K562 (cell line): ENCODE data around the gene C1R. TPM values are rescaled to one million over a fixed set of nuclear protein-coding genes. Genes with fewer than 3 reads are reported as not detected.
A peak's percentile ranks its signal among the peaks of the same experiment; 100 is the strongest.

Experiments used
- ATAC-seq: fragments of 200-7000 bp; cut with Tn5 transposase; 3 replicates; pipeline ENCODE4 v1.9.1; 2020; ENCODE audit warnings: moderate library complexity
- BruUV-seq: library from RNA; stranded (reverse); fragments of 400-500 nt; replicated peaks from 2 replicates; lab custom pipeline; 2021; lab: Mats Ljungman, UMichigan
- CTCF ChIA-PET: fragments of 300-600 bp; formaldehyde crosslinking; extraction: SDS; loops from one replicate; lab custom pipeline; 2021; ENCODE audit warnings: low intra/inter-chr PET ratio; lab: Yijun Ruan, JAX
- POLR2A ChIA-PET: fragments of 300-600, 350-650 bp; sonication (Branson Sonifier 250); formaldehyde crosslinking; extraction: SDS; loops from one replicate; lab custom pipeline; 2021; ENCODE audit warnings: antibody characterized with exemption, inconsistent platforms; lab: Yijun Ruan, JAX
- DNase-seq, 4 experiments: peaks; one replicate each; pipeline versions ENCODE4 v3.0.0 to v3.0.0-alpha.2; 2011 to 2018; ENCODE audit warnings: low spot score in 3 of 4, mixed read lengths in 3 of 4; ENCODE audit errors: extremely low read depth in 1 of 4
- FAIRE-seq: peaks from 2 replicates; lab custom pipeline; 2011; peaks lifted over from hg19 to GRCh38; lab: Jason Lieb, UNC
- H2AFZ ChIP-seq: 2 replicates; pipeline ENCODE4 v1.6.0; 2011; ENCODE audit warnings: low read depth, low read length, control low read depth, inconsistent platforms
- H3K27ac ChIP-seq: fragments of 200-600 bp; 3 replicates; pipeline ENCODE4 v1.8.0; 2011; ENCODE audit warnings: low read depth, mild to moderate bottlenecking, control low read depth, inconsistent platforms, low read length, moderate library complexity, mixed read lengths; ENCODE audit errors: extremely low read depth
- H3K27me3 ChIP-seq, 2 experiments: fragments of 300-600 bp in 1 of 2; 2 replicates in 1 of 2; 3 replicates in 1 of 2; pipeline versions ENCODE4 v1.6.0 to v1.8.0; 2011; ENCODE audit warnings: inconsistent platforms in 2 of 2, low read length in 2 of 2, mild to moderate bottlenecking in 1 of 2, mixed read lengths in 1 of 2, moderate library complexity in 1 of 2; ENCODE audit not compliant: control insufficient read depth in 2 of 2, insufficient read depth in 2 of 2
- H3K36me3 ChIP-seq: fragments of 300-600 bp; 3 replicates; pipeline ENCODE4 v1.8.0; 2011; ENCODE audit warnings: mild to moderate bottlenecking, low read length, inconsistent platforms; ENCODE audit not compliant: control insufficient read depth, insufficient read depth
- H3K4me1 ChIP-seq, 2 experiments: fragments of 200-600 bp in 1 of 2; replicated peaks in 1 of 2; 2 replicates in 1 of 2; 3 replicates in 1 of 2; pipeline versions ENCODE4 v1.5.1 to v1.8.0; 2011; ENCODE audit warnings: inconsistent platforms in 2 of 2, low read length in 2 of 2, mild to moderate bottlenecking in 1 of 2, mixed read lengths in 1 of 2, moderate library complexity in 1 of 2; ENCODE audit not compliant: control insufficient read depth in 2 of 2, insufficient read depth in 2 of 2
- H3K4me2 ChIP-seq: 2 replicates; pipeline ENCODE4 v1.6.1; 2011; ENCODE audit warnings: low read length, control low read depth, inconsistent platforms, mixed read lengths; ENCODE audit not compliant: insufficient read depth
- H3K4me3 ChIP-seq: fragments of 200-600 bp; sonication (generic), shearing (Covaris generic); 2 replicates; pipeline ENCODE4 v1.5.1; 2016; ENCODE audit warnings: control low read depth, inconsistent platforms
- H3K79me2 ChIP-seq: fragments of 200-600 bp; 3 replicates; pipeline ENCODE4 v1.8.0; 2011; ENCODE audit warnings: low read length, inconsistent platforms; ENCODE audit not compliant: control insufficient read depth, insufficient read depth
- H3K9ac ChIP-seq, 2 experiments: 2 replicates each; pipeline versions ENCODE4 v1.6.0 to v1.6.1; 2011; ENCODE audit warnings: low read depth in 2 of 2, low read length in 2 of 2, control low read depth in 1 of 2, inconsistent platforms in 1 of 2, mild to moderate bottlenecking in 1 of 2, mixed read lengths in 1 of 2; ENCODE audit not compliant: insufficient read depth in 1 of 2
- H3K9me1 ChIP-seq: one replicate; pipeline ENCODE4 v1.6.0; 2011; ENCODE audit warnings: inconsistent platforms, mild to moderate bottlenecking, low read length, moderate library complexity; ENCODE audit not compliant: control insufficient read depth, insufficient read depth
- H3K9me3 ChIP-seq: replicated peaks from 2 replicates; pipeline ENCODE4 v1.5.1; 2011; ENCODE audit warnings: low read depth, low read length, inconsistent platforms; ENCODE audit not compliant: control insufficient read depth, insufficient read depth
- H4K20me1 ChIP-seq: replicated peaks from 2 replicates; pipeline ENCODE4 v1.6.1; 2011; ENCODE audit warnings: low read length, inconsistent platforms, mixed read lengths; ENCODE audit not compliant: control insufficient read depth, insufficient read depth
- ATF3 ChIP-seq, 2 experiments: fragments of 450-650 bp in 1 of 2; sonication (generic) in 1 of 2; formaldehyde crosslinking in 1 of 2; IDR thresholded peaks in 1 of 2; conservative IDR thresholded peaks in 1 of 2; 2 replicates each; pipeline versions ENCODE4 v1.6.1 to v1.8.1; 2016 to 2023; ENCODE audit warnings: mild to moderate bottlenecking in 2 of 2, moderate library complexity in 2 of 2, inconsistent platforms in 1 of 2, missing genetic modification reagents in 1 of 2
- BCL6 ChIP-seq: fragments of 250-450 bp; sonication (Bioruptor Pico); IDR thresholded peaks from 2 replicates; pipeline ENCODE4 v1.4.0; 2020
- BRF1 ChIP-seq: IDR thresholded peaks from 3 replicates; pipeline ENCODE4 v1.6.1; 2011; ENCODE audit warnings: borderline replicate concordance, mild to moderate bottlenecking; ENCODE audit not compliant: insufficient read length; ENCODE audit errors: extremely low read depth
- CTCFL ChIP-seq: IDR thresholded peaks from 2 replicates; pipeline ENCODE4 v1.6.1; 2011; ENCODE audit warnings: borderline replicate concordance, low read depth, mild to moderate bottlenecking, moderate library complexity, low read length; ENCODE audit not compliant: insufficient read depth, poor library complexity, severe bottlenecking
- FIP1L1 ChIP-seq: fragments of 200-400 bp; formaldehyde crosslinking; IDR thresholded peaks from 2 replicates; pipeline ENCODE4 v1.6.1; 2018; ENCODE audit warnings: mild to moderate bottlenecking, low read depth, low read length; ENCODE audit not compliant: poor library complexity, severe bottlenecking
- GTF2A2 ChIP-seq: IDR thresholded peaks from 2 replicates; pipeline ENCODE4 v1.6.1; 2016; ENCODE audit warnings: mild to moderate bottlenecking, missing genetic modification characterization, missing compliant biosample characterization
- L3MBTL2 ChIP-seq: fragments of 450-650 bp; IDR thresholded peaks from 2 replicates; pipeline ENCODE4 v1.6.1; 2016; ENCODE audit warnings: mild to moderate bottlenecking, moderate library complexity
- NRF1 ChIP-seq, 2 experiments: fragments of 450-650 bp; IDR thresholded peaks in 1 of 2; conservative IDR thresholded peaks in 1 of 2; 2 replicates each; pipeline ENCODE4 v1.6.1; 2014; ENCODE audit warnings: mild to moderate bottlenecking in 2 of 2
- RBBP5 ChIP-seq: fragments of 200-600 bp; sonication (generic); IDR thresholded peaks from 2 replicates; pipeline ENCODE4 v1.6.1; 2012; ENCODE audit warnings: borderline replicate concordance, mild to moderate bottlenecking, low read length, control low read depth, inconsistent platforms; ENCODE audit not compliant: insufficient read depth, poor library complexity, severe bottlenecking
- SAFB ChIP-seq: fragments of 200-400 bp; formaldehyde crosslinking; IDR thresholded peaks from 2 replicates; pipeline ENCODE4 v1.6.1; 2017; ENCODE audit warnings: low read depth, low read length, borderline replicate concordance
- TBP ChIP-seq: optimal IDR thresholded peaks from 2 replicates; pipeline ENCODE3; 2011; ENCODE audit warnings: low read depth, low read length, improper control_type of control experiment
- USF1 ChIP-seq: sonication (generic); formaldehyde crosslinking; IDR thresholded peaks from 2 replicates; pipeline ENCODE4 v1.9.0; 2022; ENCODE audit warnings: mild to moderate bottlenecking, missing genetic modification reagents
- ZBTB1 ChIP-seq: sonication (generic); formaldehyde crosslinking; IDR thresholded peaks from 2 replicates; pipeline ENCODE4 v1.8.1; 2023; ENCODE audit warnings: missing genetic modification reagents, low read depth, mild to moderate bottlenecking, borderline replicate concordance
- ZNF165 ChIP-seq: fragments of 250-450 bp; sonication (Bioruptor Pico); IDR thresholded peaks from 2 replicates; pipeline ENCODE4 v1.4.0; 2020; ENCODE audit warnings: borderline replicate concordance
- WGBS: fragments of 100-300 bp; shearing (Covaris generic); methylation state at CpG from one replicate; pipeline ENCODE4 v1.1.6; 2016; ENCODE audit warnings: low coverage, mixed read lengths; ENCODE audit not compliant: insufficient coverage; ENCODE audit errors: missing lambda C conversion rate; 5-methylcytosine and 5-hydroxymethylcytosine counted together
- in situ Hi-C: fragments of 300-500 bp; cut with MboI; formaldehyde crosslinking; loops from 4 replicates; pipeline ENCODE4 v1.15.0; 2018; ENCODE audit warnings: inconsistent platforms, mixed read lengths
- intact Hi-C: fragments of 100-400 bp; cut with micrococcal nuclease; formaldehyde crosslinking; loops from 2 replicates; pipeline ENCODE4 v1.14.2; 2022
- polyA plus RNA-seq, 8 experiments: library from polyadenylated mRNA; depleted of rRNA in 4 of 8; stranded (reverse) in 5 of 8; unstranded in 3 of 8; fragments of >200 nt; fragmentation: Nextera tagmentation in 2 of 8; fragmentation: Illumina TruSeq in 1 of 8; extraction: Ambion mirVana in 2 of 8; extraction: Trizol in 1 of 8; gene quantifications; 2 replicates each; pipeline versions ENCODE4 v1.2.1 to v1.2.3, GENCODE V29; 2011 to 2014; ENCODE audit warnings: inconsistent platforms in 1 of 8, missing spikeins in 1 of 8
- total RNA-seq, 7 experiments: library from RNA; depleted of rRNA in 6 of 7; stranded (reverse); fragments of >200 nt in 6 of 7; fragmentation: Illumina TruSeq in 2 of 7; extraction: Trizol in 2 of 7; gene quantifications; 2 replicates each; pipeline versions ENCODE4 v1.2.1 to v1.2.3, GENCODE V29; 2011 to 2021; ENCODE audit warnings: low replicate concordance in 1 of 7

C1R gene
- total and polyA plus RNA-seq, 9 of the 15 experiments (the other 6 are each of a cell fraction or from before 2014, with no cell fraction given), result 0.07 to 1.0 (median 0.33) TPM; not detected in 1

GRCh38 chr12:7129872-7130691 is 37.8 kb upstream of the C1R start, which contains the start of gene CLSTN3 (continued):
- peak; percentile 98 for TF ChIP-seq ATF3 (IDR thresholded peaks at IDR 0.05)
- TF ChIP-seq ATF3 (CRISPR knock-in tag; conservative IDR thresholded peaks at IDR 0.05), result no peak

- H3K79me2 ChIP-seq, result peaks cover 35% of the 10 kb centered on the region
- CTCF ChIA-PET, result no interaction called here
- H3K4me1 ChIP-seq, result peaks cover 39 to 60% of the 10 kb centered on the region in 2 experiments
- H3K4me2 ChIP-seq, result peak overlapping the region; percentile 87
- H3K27me3 ChIP-seq, result no peaks in the 10 kb centered on the region
- peak overlapping the region; percentile 61 for H3K4me3 ChIP-seq
- intact Hi-C loops (no loop called here), in situ Hi-C loops (no loop called here)
- ATAC-seq (no peak), FAIRE-seq (no peak), DNase-seq (peak in 1 of 4 experiments; percentile 24)
- no TSS peak for BruUV-seq
- H3K9me3 ChIP-seq, result no peaks in the 10 kb centered on the region
- H3K9me1 ChIP-seq, result no peaks in the 10 kb centered on the region
- H2AFZ ChIP-seq, result peak overlapping the region; percentile 84
- peaks cover 9% of the 10 kb centered on the region; the same call in 2 of the 3 replicates for H3K36me3 ChIP-seq
- H4K20me1 ChIP-seq, result 0 out of 2 replicates have a peak, but pooled peaks cover 2% of the 10 kb centered on the region
- POLR2A ChIA-PET, result interaction anchor here (0.7 to 1.1 kb wide), 3 partner anchors 9 to 261 kb away, joined by 3 read pairs; no protein-coding TSS in a partner anchor
- 13% methylated on average over 11 of the region's 19 CpGs for WGBS
- H3K9ac ChIP-seq, result peak overlapping the region; percentile 30 to 91
- H3K27ac ChIP-seq, result peak overlapping the region; percentile 81
- TF ChIP-seq ZBTB1 (CRISPR knock-in tag), result no peak
- TF ChIP-seq L3MBTL2, result 0 out of 2 replicates have a peak, but pooled peaks have one; percentile 34
- TF ChIP-seq BRF1, result no peak
- no peak for TF ChIP-seq BCL6 (CRISPR knock-in tag)
- no peak for TF ChIP-seq TBP
- peak; percentile 4 for TF ChIP-seq RBBP5
- no peak for TF ChIP-seq CTCFL
- TF ChIP-seq GTF2A2, result no peak
- no peak for TF ChIP-seq USF1 (CRISPR knock-in tag)
- no peak for TF ChIP-seq ZNF165 (CRISPR knock-in tag)
- TF ChIP-seq NRF1 (conservative IDR thresholded peaks at IDR 0.05 in 1 of 2, IDR thresholded peaks at IDR 0.05 in 1 of 2), result peak in 1 of 2 experiments; percentile 30; a peak in 1 of 4 replicates
- TF ChIP-seq FIP1L1, result no peak
- TF ChIP-seq SAFB, result no peak
Measured at GRCh38 chr12:7129287-7129871, 37.1 kb upstream of the C1R start.
